GM23338 (cell line): Measurements from ENCODE around the gene MAPK11. TPM values are rescaled to one million over a fixed set of nuclear protein-coding genes. Genes with fewer than 3 reads are reported as not detected.

Experiments used
- ATAC-seq: fragments of 200-7000 bp; cut with Tn5 transposase; 3 replicates; pipeline ENCODE4 v1.9.1; 2020
- DNase-seq: peaks from one replicate; pipeline ENCODE4 v3.0.0-alpha.2; 2015; ENCODE audit warnings: low spot score
- H2AFZ ChIP-seq: fragments of 200-600 bp; sonication (generic); 2 replicates; pipeline ENCODE4 v1.8.0; 2016; ENCODE audit warnings: antibody characterized with exemption, mild to moderate bottlenecking, moderate library complexity
- H3F3A ChIP-seq: fragments of 200-600 bp; sonication (generic); replicated peaks from 2 replicates; pipeline ENCODE4 v1.8.0; 2017; ENCODE audit warnings: antibody characterized with exemption, mixed run types, low read depth
- H3K27ac ChIP-seq: fragments of 200-600 bp; sonication (generic); 2 replicates; pipeline ENCODE4 v1.6.1; 2016; ENCODE audit warnings: low read depth
- H3K27me3 ChIP-seq: fragments of 200-600 bp; sonication (generic); 2 replicates; pipeline ENCODE4 v1.8.0; 2016; ENCODE audit warnings: mild to moderate bottlenecking, mixed run types, moderate library complexity; ENCODE audit not compliant: insufficient read depth
- H3K36me3 ChIP-seq: fragments of 200-600 bp; sonication (generic); 2 replicates; pipeline ENCODE4 v1.8.0; 2016; ENCODE audit warnings: mild to moderate bottlenecking; ENCODE audit not compliant: insufficient read depth
- H3K4me1 ChIP-seq: fragments of 200-600 bp; sonication (generic); 2 replicates; pipeline ENCODE4 v1.8.0; 2016; ENCODE audit warnings: mild to moderate bottlenecking, moderate library complexity; ENCODE audit not compliant: insufficient read depth
- H3K4me2 ChIP-seq: fragments of 200-600 bp; sonication (generic); 2 replicates; pipeline ENCODE4 v1.7.1; 2017; ENCODE audit warnings: mixed run types
- H3K4me3 ChIP-seq: fragments of 200-600 bp; sonication (generic); 2 replicates; pipeline ENCODE4 v1.6.1; 2016; ENCODE audit warnings: mixed run types
- H3K79me2 ChIP-seq: fragments of 200-600 bp; sonication (generic); replicated peaks from 2 replicates; pipeline ENCODE4 v1.8.0; 2017; ENCODE audit warnings: mild to moderate bottlenecking; ENCODE audit not compliant: insufficient read depth
- H3K9me2 ChIP-seq: fragments of 200-600 bp; sonication (generic); 2 replicates; pipeline ENCODE4 v1.8.0; 2017; ENCODE audit not compliant: insufficient read depth
- H4K20me1 ChIP-seq: fragments of 200-600 bp; sonication (generic); replicated peaks from 2 replicates; pipeline ENCODE4 v1.8.0; 2017; ENCODE audit warnings: mild to moderate bottlenecking; ENCODE audit not compliant: insufficient read depth
- H3K27ac Mint-ChIP-seq: 2 replicates; pipeline ENCODE4 v1.8.0; 2020; ENCODE audit warnings: inconsistent platforms, mild to moderate bottlenecking, moderate library complexity, mixed read lengths
- H3K27me3 Mint-ChIP-seq: 3 replicates; pipeline ENCODE4 v1.8.0; 2022; ENCODE audit warnings: low read depth, mild to moderate bottlenecking, moderate library complexity, mixed read lengths, inconsistent platforms; ENCODE audit not compliant: insufficient read depth, poor library complexity
- H3K36me3 Mint-ChIP-seq: 3 replicates; pipeline ENCODE4 v1.8.0; 2021; ENCODE audit warnings: low read depth, mild to moderate bottlenecking, inconsistent platforms, moderate library complexity, mixed read lengths
- H3K4me1 Mint-ChIP-seq: 3 replicates; pipeline ENCODE4 v1.8.0; 2020; ENCODE audit warnings: mild to moderate bottlenecking, inconsistent platforms, mixed read lengths
- H3K4me3 Mint-ChIP-seq: 3 replicates; pipeline ENCODE4 v1.8.0; 2021; ENCODE audit warnings: moderate library complexity, mild to moderate bottlenecking, inconsistent platforms, mixed read lengths
- H3K9me3 Mint-ChIP-seq: 3 replicates; pipeline ENCODE4 v1.8.0; 2020; ENCODE audit warnings: moderate library complexity, mild to moderate bottlenecking, inconsistent platforms, mixed read lengths
- CREB1 ChIP-seq: fragments of 250-450 bp; sonication (Bioruptor Pico); IDR thresholded peaks from 2 replicates; pipeline ENCODE4 v1.5.0; 2020; ENCODE audit warnings: low read depth, mild to moderate bottlenecking, moderate library complexity
- CTCF ChIP-seq, 2 experiments: fragments of 200-600 bp in 1 of 2; sonication (generic) in 1 of 2; conservative IDR thresholded peaks; 2 replicates each; pipeline versions ENCODE4 v1.5.1 to v1.6.1; 2016 to 2017; ENCODE audit warnings: antibody characterized with exemption in 2 of 2, low read depth in 2 of 2, mild to moderate bottlenecking in 2 of 2, moderate library complexity in 1 of 2
- EZH2 ChIP-seq: fragments of 200-600 bp; sonication (generic); IDR thresholded peaks from one replicate; pipeline ENCODE4 v1.8.0; 2017; ENCODE audit warnings: antibody characterized with exemption, mild to moderate bottlenecking, low read depth; ENCODE audit not compliant: unreplicated experiment
- EZH2phosphoT487 ChIP-seq: fragments of 200-600 bp; sonication (generic); IDR thresholded peaks from one replicate; pipeline ENCODE4 v1.8.1; 2018; ENCODE audit warnings: antibody characterized with exemption; ENCODE audit not compliant: unreplicated experiment
- JUNB ChIP-seq: IDR thresholded peaks from one replicate; pipeline ENCODE4 v1.6.1; 2016; ENCODE audit warnings: antibody characterized with exemption; ENCODE audit not compliant: unreplicated experiment
- NANOG ChIP-seq: IDR thresholded peaks from 2 replicates; pipeline ENCODE4 v1.6.1; 2016; ENCODE audit warnings: antibody characterized with exemption, borderline replicate concordance
- POLR2AphosphoS5 ChIP-seq: IDR thresholded peaks from 2 replicates; pipeline ENCODE4 v1.6.1; 2016; ENCODE audit warnings: antibody characterized with exemption, low read depth
- STAT1 ChIP-seq: IDR thresholded peaks from one replicate; pipeline ENCODE4 v1.6.1; 2016; ENCODE audit warnings: antibody characterized with exemption; ENCODE audit not compliant: unreplicated experiment
- ZNF114 ChIP-seq: fragments of 250-450 bp; sonication (Bioruptor Pico); IDR thresholded peaks from 2 replicates; pipeline ENCODE4 v1.5.0; 2020; ENCODE audit warnings: mild to moderate bottlenecking, moderate library complexity
- ZNF331 ChIP-seq: fragments of 250-450 bp; sonication (Bioruptor Pico); IDR thresholded peaks from 2 replicates; pipeline ENCODE4 v1.5.0; 2020; ENCODE audit warnings: low read depth, mild to moderate bottlenecking, moderate library complexity
- polyA plus RNA-seq: library from polyadenylated mRNA; unstranded; fragments of >200 nt; fragmentation: Nextera tagmentation; extraction: Ambion mirVana; gene quantifications from 2 replicates; pipeline ENCODE4 v1.2.1, GENCODE V29; 2016
- total RNA-seq: library from RNA; depleted of rRNA; stranded (reverse); fragments of >200 nt; shearing (Covaris generic); gene quantifications from 2 replicates; pipeline ENCODE4 v1.2.3, GENCODE V29; 2014
- TF ChIP-seq, protein P1 (sequence below): fragments of 250-450 bp; sonication (Bioruptor Pico); IDR thresholded peaks from 2 replicates; pipeline ENCODE4 v1.5.0; 2020; ENCODE audit warnings: mild to moderate bottlenecking, moderate library complexity
- TF ChIP-seq, protein P2 (sequence below): IDR thresholded peaks from 2 replicates; pipeline ENCODE4 v1.6.1; 2016; ENCODE audit warnings: antibody characterized with exemption
- TF ChIP-seq, protein P3 (sequence below): IDR thresholded peaks from one replicate; pipeline ENCODE4 v1.6.1; 2018; ENCODE audit warnings: antibody characterized with exemption; ENCODE audit not compliant: unreplicated experiment

Gene MAPK11
- total and polyA plus RNA-seq, 2 experiments from 2014 or later, result 0.34 to 1.9 TPM

DNA sequence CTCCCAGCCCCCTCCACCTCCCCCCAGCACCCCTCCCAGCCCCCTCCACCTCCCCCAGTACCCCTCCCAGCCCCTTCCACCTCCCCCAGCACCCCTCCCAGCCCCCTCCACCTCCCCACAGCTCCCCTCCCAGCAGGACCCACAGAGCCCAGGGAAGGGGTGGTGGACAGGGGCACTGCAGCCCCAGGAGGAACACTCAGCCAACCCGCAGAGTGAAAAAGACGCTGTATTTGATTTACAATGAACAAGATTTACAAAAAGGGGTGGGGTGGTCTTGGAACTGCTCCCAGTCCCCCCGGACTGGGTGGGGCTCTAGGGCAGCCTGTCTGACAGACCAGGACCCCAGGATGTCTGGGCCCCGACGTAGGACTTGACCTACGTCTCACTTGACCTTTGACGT is 4.6 kb upstream of the MAPK11 start:
- Histone ChIP-seq H3K27me3 (peaks cover 22% of the 10 kb centered on the region), H2AFZ (no peak overlapping the region), H3K9me2 (no peaks in the 10 kb centered on the region), H3K36me3 (0 out of 2 replicates have a peak, but pooled peaks cover 8% of the 10 kb centered on the region), H3K27ac (no peak overlapping the region), H3K4me2 (no peak overlapping the region), H3K79me2 (no peaks in the 10 kb centered on the region), H3K4me1 (no peaks in the 10 kb centered on the region), H3K4me3 (no peak overlapping the region), H3F3A (peaks cover 8% of the 10 kb centered on the region; the same call in 1 of the 2 replicates), H4K20me1 (no peaks in the 10 kb centered on the region)
- H3K9me3 Mint-ChIP-seq, result peaks cover 18% of the 10 kb centered on the region
- no peak overlapping the region for H3K4me3 Mint-ChIP-seq
- no peak for DNase-seq
- H3K27ac Mint-ChIP-seq, result no peak overlapping the region
- H3K27me3 Mint-ChIP-seq, result peaks cover 20% of the 10 kb centered on the region
- TF ChIP-seq POLR2AphosphoS5 (no peak), EZH2phosphoT487 (no peak), CTCF (conservative IDR thresholded peaks at IDR 0.05; ENCODE audit: low read depth in 2 of 2) (no peak), EZH2 (no peak), JUNB (no peak), ZNF114 (CRISPR knock-in tag) (no peak), NANOG (no peak), ZNF331 (CRISPR knock-in tag) (no peak), STAT1 (no peak), CREB1 (CRISPR knock-in tag) (no peak)
- TF ChIP-seq, protein P1, sequence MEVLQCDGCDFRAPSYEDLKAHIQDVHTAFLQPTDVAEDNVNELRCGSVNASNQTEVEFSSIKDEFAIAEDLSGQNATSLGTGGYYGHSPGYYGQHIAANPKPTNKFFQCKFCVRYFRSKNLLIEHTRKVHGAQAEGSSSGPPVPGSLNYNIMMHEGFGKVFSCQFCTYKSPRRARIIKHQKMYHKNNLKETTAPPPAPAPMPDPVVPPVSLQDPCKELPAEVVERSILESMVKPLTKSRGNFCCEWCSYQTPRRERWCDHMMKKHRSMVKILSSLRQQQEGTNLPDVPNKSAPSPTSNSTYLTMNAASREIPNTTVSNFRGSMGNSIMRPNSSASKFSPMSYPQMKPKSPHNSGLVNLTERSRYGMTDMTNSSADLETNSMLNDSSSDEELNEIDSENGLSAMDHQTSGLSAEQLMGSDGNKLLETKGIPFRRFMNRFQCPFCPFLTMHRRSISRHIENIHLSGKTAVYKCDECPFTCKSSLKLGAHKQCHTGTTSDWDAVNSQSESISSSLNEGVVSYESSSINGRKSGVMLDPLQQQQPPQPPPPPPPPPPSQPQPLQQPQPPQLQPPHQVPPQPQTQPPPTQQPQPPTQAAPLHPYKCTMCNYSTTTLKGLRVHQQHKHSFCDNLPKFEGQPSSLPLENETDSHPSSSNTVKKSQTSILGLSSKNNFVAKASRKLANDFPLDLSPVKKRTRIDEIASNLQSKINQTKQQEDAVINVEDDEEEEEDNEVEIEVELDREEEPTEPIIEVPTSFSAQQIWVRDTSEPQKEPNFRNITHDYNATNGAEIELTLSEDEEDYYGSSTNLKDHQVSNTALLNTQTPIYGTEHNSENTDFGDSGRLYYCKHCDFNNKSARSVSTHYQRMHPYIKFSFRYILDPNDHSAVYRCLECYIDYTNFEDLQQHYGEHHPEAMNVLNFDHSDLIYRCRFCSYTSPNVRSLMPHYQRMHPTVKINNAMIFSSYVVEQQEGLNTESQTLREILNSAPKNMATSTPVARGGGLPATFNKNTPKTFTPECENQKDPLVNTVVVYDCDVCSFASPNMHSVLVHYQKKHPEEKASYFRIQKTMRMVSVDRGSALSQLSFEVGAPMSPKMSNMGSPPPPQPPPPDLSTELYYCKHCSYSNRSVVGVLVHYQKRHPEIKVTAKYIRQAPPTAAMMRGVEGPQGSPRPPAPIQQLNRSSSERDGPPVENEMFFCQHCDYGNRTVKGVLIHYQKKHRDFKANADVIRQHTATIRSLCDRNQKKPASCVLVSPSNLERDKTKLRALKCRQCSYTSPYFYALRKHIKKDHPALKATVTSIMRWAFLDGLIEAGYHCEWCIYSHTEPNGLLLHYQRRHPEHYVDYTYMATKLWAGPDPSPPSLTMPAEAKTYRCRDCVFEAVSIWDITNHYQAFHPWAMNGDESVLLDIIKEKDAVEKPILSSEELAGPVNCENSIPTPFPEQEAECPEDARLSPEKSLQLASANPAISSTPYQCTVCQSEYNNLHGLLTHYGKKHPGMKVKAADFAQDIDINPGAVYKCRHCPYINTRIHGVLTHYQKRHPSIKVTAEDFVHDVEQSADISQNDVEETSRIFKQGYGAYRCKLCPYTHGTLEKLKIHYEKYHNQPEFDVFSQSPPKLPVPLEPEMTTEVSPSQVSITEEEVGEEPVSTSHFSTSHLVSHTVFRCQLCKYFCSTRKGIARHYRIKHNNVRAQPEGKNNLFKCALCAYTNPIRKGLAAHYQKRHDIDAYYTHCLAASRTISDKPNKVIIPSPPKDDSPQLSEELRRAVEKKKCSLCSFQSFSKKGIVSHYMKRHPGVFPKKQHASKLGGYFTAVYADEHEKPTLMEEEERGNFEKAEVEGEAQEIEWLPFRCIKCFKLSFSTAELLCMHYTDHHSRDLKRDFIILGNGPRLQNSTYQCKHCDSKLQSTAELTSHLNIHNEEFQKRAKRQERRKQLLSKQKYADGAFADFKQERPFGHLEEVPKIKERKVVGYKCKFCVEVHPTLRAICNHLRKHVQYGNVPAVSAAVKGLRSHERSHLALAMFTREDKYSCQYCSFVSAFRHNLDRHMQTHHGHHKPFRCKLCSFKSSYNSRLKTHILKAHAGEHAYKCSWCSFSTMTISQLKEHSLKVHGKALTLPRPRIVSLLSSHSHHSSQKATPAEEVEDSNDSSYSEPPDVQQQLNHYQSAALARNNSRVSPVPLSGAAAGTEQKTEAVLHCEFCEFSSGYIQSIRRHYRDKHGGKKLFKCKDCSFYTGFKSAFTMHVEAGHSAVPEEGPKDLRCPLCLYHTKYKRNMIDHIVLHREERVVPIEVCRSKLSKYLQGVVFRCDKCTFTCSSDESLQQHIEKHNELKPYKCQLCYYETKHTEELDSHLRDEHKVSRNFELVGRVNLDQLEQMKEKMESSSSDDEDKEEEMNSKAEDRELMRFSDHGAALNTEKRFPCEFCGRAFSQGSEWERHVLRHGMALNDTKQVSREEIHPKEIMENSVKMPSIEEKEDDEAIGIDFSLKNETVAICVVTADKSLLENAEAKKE (CRISPR knock-in tag), result no peak
- TF ChIP-seq, protein P2, sequence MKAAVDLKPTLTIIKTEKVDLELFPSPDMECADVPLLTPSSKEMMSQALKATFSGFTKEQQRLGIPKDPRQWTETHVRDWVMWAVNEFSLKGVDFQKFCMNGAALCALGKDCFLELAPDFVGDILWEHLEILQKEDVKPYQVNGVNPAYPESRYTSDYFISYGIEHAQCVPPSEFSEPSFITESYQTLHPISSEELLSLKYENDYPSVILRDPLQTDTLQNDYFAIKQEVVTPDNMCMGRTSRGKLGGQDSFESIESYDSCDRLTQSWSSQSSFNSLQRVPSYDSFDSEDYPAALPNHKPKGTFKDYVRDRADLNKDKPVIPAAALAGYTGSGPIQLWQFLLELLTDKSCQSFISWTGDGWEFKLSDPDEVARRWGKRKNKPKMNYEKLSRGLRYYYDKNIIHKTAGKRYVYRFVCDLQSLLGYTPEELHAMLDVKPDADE, result no peak
- TF ChIP-seq, protein P3, sequence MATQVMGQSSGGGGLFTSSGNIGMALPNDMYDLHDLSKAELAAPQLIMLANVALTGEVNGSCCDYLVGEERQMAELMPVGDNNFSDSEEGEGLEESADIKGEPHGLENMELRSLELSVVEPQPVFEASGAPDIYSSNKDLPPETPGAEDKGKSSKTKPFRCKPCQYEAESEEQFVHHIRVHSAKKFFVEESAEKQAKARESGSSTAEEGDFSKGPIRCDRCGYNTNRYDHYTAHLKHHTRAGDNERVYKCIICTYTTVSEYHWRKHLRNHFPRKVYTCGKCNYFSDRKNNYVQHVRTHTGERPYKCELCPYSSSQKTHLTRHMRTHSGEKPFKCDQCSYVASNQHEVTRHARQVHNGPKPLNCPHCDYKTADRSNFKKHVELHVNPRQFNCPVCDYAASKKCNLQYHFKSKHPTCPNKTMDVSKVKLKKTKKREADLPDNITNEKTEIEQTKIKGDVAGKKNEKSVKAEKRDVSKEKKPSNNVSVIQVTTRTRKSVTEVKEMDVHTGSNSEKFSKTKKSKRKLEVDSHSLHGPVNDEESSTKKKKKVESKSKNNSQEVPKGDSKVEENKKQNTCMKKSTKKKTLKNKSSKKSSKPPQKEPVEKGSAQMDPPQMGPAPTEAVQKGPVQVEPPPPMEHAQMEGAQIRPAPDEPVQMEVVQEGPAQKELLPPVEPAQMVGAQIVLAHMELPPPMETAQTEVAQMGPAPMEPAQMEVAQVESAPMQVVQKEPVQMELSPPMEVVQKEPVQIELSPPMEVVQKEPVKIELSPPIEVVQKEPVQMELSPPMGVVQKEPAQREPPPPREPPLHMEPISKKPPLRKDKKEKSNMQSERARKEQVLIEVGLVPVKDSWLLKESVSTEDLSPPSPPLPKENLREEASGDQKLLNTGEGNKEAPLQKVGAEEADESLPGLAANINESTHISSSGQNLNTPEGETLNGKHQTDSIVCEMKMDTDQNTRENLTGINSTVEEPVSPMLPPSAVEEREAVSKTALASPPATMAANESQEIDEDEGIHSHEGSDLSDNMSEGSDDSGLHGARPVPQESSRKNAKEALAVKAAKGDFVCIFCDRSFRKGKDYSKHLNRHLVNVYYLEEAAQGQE, result no peak
- H3K4me1 Mint-ChIP-seq, result peaks cover 2% of the 10 kb centered on the region; the same call in 1 of the 3 replicates
- ATAC-seq, result no peak
- H3K36me3 Mint-ChIP-seq, result peaks cover 54% of the 10 kb centered on the region
